SK-N-SH (cell line): ENCODE data around the gene ETHE1. TPM values are rescaled to one million over a fixed set of nuclear protein-coding genes. Genes with fewer than 3 reads are reported as not detected.
A peak's percentile ranks its signal among the peaks of the same experiment; 100 is the strongest.

Source experiments
- CTCF ChIA-PET: fragments of 300-600, 350-600 bp; formaldehyde crosslinking; extraction: SDS; loops from one replicate; lab custom pipeline; 2021; lab: Yijun Ruan, JAX
- POLR2A ChIA-PET: fragments of 350-600 bp; sonication (Branson Sonifier 250); formaldehyde crosslinking; extraction: SDS; loops from one replicate; lab custom pipeline; 2020; ENCODE audit warnings: antibody characterized with exemption, inconsistent platforms; lab: Yijun Ruan, JAX
- DNase-seq: peaks from one replicate; pipeline ENCODE4 v3.0.0; 2012
- H2AFZ ChIP-seq: fragments of 200-600 bp; sonication (generic); 2 replicates; pipeline ENCODE4 v1.8.1; 2016; ENCODE audit warnings: antibody characterized with exemption, mild to moderate bottlenecking, low read depth
- H3F3A ChIP-seq: fragments of 200-600 bp; sonication (generic); replicated peaks from 2 replicates; pipeline ENCODE3; 2016; ENCODE audit warnings: antibody characterized with exemption, mild to moderate bottlenecking; ENCODE audit not compliant: insufficient read depth
- H3K27ac ChIP-seq, 2 experiments: fragments of 200-500 bp in 1 of 2; fragments of 200-600 bp in 1 of 2; sonication (Bioruptor generic) in 1 of 2; sonication (generic), shearing (Covaris generic) in 1 of 2; 2 replicates each; pipeline versions ENCODE4 v1.5.1 to v1.6.1; 2014 to 2016; ENCODE audit warnings: low read depth in 2 of 2, inconsistent platforms in 1 of 2, low read length in 1 of 2, mild to moderate bottlenecking in 1 of 2, mixed read lengths in 1 of 2
- H3K27me3 ChIP-seq: fragments of 200-600 bp; sonication (generic), shearing (Covaris generic); 2 replicates; pipeline ENCODE4 v1.6.1; 2016; ENCODE audit warnings: mixed run types; ENCODE audit not compliant: insufficient read depth
- H3K36me3 ChIP-seq, 2 experiments: fragments of 200-500 bp in 1 of 2; fragments of 200-600 bp in 1 of 2; sonication (Bioruptor generic) in 1 of 2; sonication (generic) in 1 of 2; replicated peaks in 1 of 2; 2 replicates each; pipeline versions ENCODE3 to v1.5.1; 2014 to 2016; ENCODE audit warnings: low read length in 1 of 2, mild to moderate bottlenecking in 1 of 2; ENCODE audit not compliant: insufficient read depth in 2 of 2, control insufficient read depth in 1 of 2
- H3K4me1 ChIP-seq, 2 experiments: fragments of 200-500 bp in 1 of 2; fragments of 200-600 bp in 1 of 2; sonication (Bioruptor generic) in 1 of 2; sonication (generic), shearing (Covaris generic) in 1 of 2; 2 replicates each; pipeline versions ENCODE4 v1.5.1 to v1.6.1; 2014 to 2016; ENCODE audit warnings: low read depth in 1 of 2, low read length in 1 of 2, mixed run types in 1 of 2; ENCODE audit not compliant: insufficient read depth in 2 of 2, control insufficient read depth in 1 of 2
- H3K4me2 ChIP-seq: fragments of 200-600 bp; sonication (generic), shearing (Covaris generic); 2 replicates; pipeline ENCODE4 v1.6.1; 2017; ENCODE audit warnings: mixed run types
- H3K4me3 ChIP-seq, 2 experiments: fragments of 200-500 bp in 1 of 2; fragments of 200-600 bp in 1 of 2; sonication (Bioruptor generic) in 1 of 2; sonication (generic), shearing (Covaris generic) in 1 of 2; 2 replicates each; pipeline versions ENCODE4 v1.5.1 to v1.8.1; 2014 to 2016; ENCODE audit warnings: low read depth in 2 of 2, inconsistent platforms in 1 of 2, low read length in 1 of 2, mild to moderate bottlenecking in 1 of 2, mixed read lengths in 1 of 2, moderate library complexity in 1 of 2
- H3K79me2 ChIP-seq: fragments of 200-600 bp; sonication (generic); 2 replicates; pipeline ENCODE4 v1.8.1; 2017; ENCODE audit warnings: mild to moderate bottlenecking; ENCODE audit not compliant: insufficient read depth
- H3K9ac ChIP-seq: fragments of 200-600 bp; sonication (generic); 2 replicates; pipeline ENCODE4 v1.6.1; 2017; ENCODE audit warnings: mixed run types
- H3K9me2 ChIP-seq: fragments of 200-600 bp; sonication (generic); 2 replicates; pipeline ENCODE4 v1.6.1; 2017; ENCODE audit warnings: mixed run types
- H3K9me3 ChIP-seq: fragments of 200-600 bp; sonication (generic); 2 replicates; pipeline ENCODE4 v1.6.1; 2017; ENCODE audit warnings: mixed run types, mild to moderate bottlenecking, moderate library complexity
- H4K20me1 ChIP-seq: fragments of 200-600 bp; sonication (generic); 2 replicates; pipeline ENCODE4 v1.6.1; 2017; ENCODE audit warnings: mild to moderate bottlenecking, mixed run types; ENCODE audit not compliant: insufficient read depth
- CHD2 ChIP-seq: fragments of 150-350 bp; IDR thresholded peaks from 2 replicates; pipeline ENCODE4 v1.6.1; 2018; ENCODE audit warnings: low read length; ENCODE audit not compliant: partially characterized antibody
- ELF1 ChIP-seq: IDR thresholded peaks from 2 replicates; pipeline ENCODE4 v1.4.0; 2012
- EP300 ChIP-seq, 2 experiments: IDR thresholded peaks; 2 replicates each; pipeline versions ENCODE4 v1.4.0 to v1.6.1; 2012; ENCODE audit warnings: borderline replicate concordance in 1 of 2, low read depth in 1 of 2, low read length in 1 of 2
- EZH2phosphoT487 ChIP-seq: fragments of 200-600 bp; sonication (generic); IDR thresholded peaks from 2 replicates; pipeline ENCODE4 v1.6.1; 2017; ENCODE audit warnings: low read depth, mixed run types, mild to moderate bottlenecking, antibody characterized with exemption, moderate library complexity, borderline replicate concordance
- FOXM1 ChIP-seq: IDR thresholded peaks from 2 replicates; pipeline ENCODE4 v1.4.0; 2012; ENCODE audit warnings: low read depth, mild to moderate bottlenecking
- GABPA ChIP-seq: IDR thresholded peaks from 2 replicates; pipeline ENCODE4 v1.4.0; 2012; ENCODE audit warnings: low read depth, mild to moderate bottlenecking
- IRF3 ChIP-seq: fragments of 150-350 bp; IDR thresholded peaks from 2 replicates; pipeline ENCODE4 v1.6.1; 2016; ENCODE audit warnings: mild to moderate bottlenecking, low read depth, low read length
- MEF2A ChIP-seq: IDR thresholded peaks from 2 replicates; pipeline ENCODE4 v1.4.0; 2012; ENCODE audit warnings: low read depth, borderline replicate concordance
- MXI1 ChIP-seq: IDR thresholded peaks from 2 replicates; pipeline ENCODE4 v1.6.1; 2012; ENCODE audit warnings: mild to moderate bottlenecking, low read depth, low read length, improper control_type of control experiment
- NRF1 ChIP-seq: IDR thresholded peaks from 2 replicates; pipeline ENCODE4 v1.6.1; 2012; ENCODE audit warnings: low read depth, mild to moderate bottlenecking, low read length
- RAD21 ChIP-seq: IDR thresholded peaks from 2 replicates; pipeline ENCODE4 v1.6.1; 2012; ENCODE audit warnings: mild to moderate bottlenecking, low read length
- RCOR1 ChIP-seq: fragments of 150-350 bp; IDR thresholded peaks from 2 replicates; pipeline ENCODE4 v1.6.1; 2017; ENCODE audit warnings: antibody characterized with exemption, low read length
- RFX5 ChIP-seq: IDR thresholded peaks from 2 replicates; pipeline ENCODE4 v1.6.1; 2012; ENCODE audit warnings: mild to moderate bottlenecking, improper control_type of control experiment, low read length
- RXRA ChIP-seq: IDR thresholded peaks from 2 replicates; pipeline ENCODE4 v1.4.0; 2012; ENCODE audit warnings: low read depth, mild to moderate bottlenecking, borderline replicate concordance
- SIN3A ChIP-seq: IDR thresholded peaks from 2 replicates; pipeline ENCODE4 v1.6.1; 2012; ENCODE audit warnings: low read depth, mild to moderate bottlenecking, low read length, moderate library complexity, borderline replicate concordance
- SMC3 ChIP-seq: IDR thresholded peaks from 2 replicates; pipeline ENCODE4 v1.6.1; 2012; ENCODE audit warnings: low read depth, low read length, improper control_type of control experiment
- TAF1 ChIP-seq: IDR thresholded peaks from 2 replicates; pipeline ENCODE4 v1.6.1; 2012; ENCODE audit warnings: low read depth, mild to moderate bottlenecking, low read length, moderate library complexity, borderline replicate concordance
- USF1 ChIP-seq: IDR thresholded peaks from 2 replicates; pipeline ENCODE4 v1.4.0; 2012; ENCODE audit warnings: low read depth, borderline replicate concordance
- USF2 ChIP-seq: fragments of 150-350 bp; IDR thresholded peaks from 2 replicates; pipeline ENCODE4 v1.6.1; 2017; ENCODE audit warnings: antibody characterized with exemption, low read length, low read depth, borderline replicate concordance
- YY1 ChIP-seq: IDR thresholded peaks from 2 replicates; pipeline ENCODE4 v1.4.0; 2012; ENCODE audit warnings: low read depth, mild to moderate bottlenecking
- WGBS: methylation state at CpG from one replicate; pipeline ENCODE4 v1.1.6; 2017; ENCODE audit warnings: low lambda C conversion rate; 5-methylcytosine and 5-hydroxymethylcytosine counted together
- polyA plus RNA-seq, 3 experiments: library from polyadenylated mRNA; depleted of rRNA; stranded (reverse); fragments of >200 nt; gene quantifications; 2 replicates each; pipeline ENCODE4 v1.2.3, GENCODE V29; 2012
- TF ChIP-seq, protein P1 (sequence below): IDR thresholded peaks from 2 replicates; pipeline ENCODE4; 2012
- TF ChIP-seq, protein P2 (sequence below): IDR thresholded peaks from 2 replicates; pipeline ENCODE4 v1.4.0; 2012; ENCODE audit warnings: low read depth, borderline replicate concordance
- TF ChIP-seq, protein P3 (sequence below): IDR thresholded peaks from 2 replicates; pipeline ENCODE4 v1.4.0; 2012; ENCODE audit warnings: low read depth

Gene ETHE1
- polyA plus RNA-seq, 1 of the 3 experiments (the other 2 are of a cell fraction), result 86.2 TPM

DNA sequence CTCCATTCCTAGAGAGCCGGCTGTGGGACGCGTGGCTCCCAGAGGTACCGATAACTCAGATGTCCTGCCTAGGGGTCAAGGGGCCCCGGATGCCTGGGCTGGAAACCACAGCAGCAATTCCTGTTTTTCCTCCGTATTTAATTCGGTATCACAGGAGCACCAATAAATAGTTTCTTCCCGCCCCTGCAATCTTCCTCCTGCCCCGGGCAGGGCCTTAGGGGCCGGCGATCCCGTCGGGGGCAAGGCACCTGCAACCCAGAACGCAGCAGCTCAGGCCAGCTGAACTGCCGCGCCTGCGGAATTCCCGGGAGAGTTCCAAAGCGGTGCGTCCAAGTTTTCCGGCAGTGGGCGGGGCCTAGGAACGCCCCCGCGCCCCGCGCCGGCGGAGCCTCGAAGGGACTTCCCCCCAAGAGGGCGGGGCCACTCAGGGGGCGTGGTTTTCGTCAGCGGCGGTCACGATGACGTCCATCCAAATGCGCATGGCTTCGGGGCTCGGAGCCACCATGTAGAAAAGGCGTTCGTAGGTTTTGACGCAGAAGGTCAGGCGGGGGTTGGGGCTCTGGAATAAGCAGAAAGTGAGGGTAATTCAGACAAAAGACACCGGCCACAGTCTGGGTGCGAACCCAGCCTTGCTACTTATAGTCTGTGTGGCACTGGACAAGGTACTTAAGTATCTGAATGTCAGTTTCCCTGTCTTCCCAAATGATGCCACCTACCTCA, 51.9 kb downstream of the ETHE1 start (continued):
- TF ChIP-seq USF2 (no peak), RFX5 (no peak), GABPA (no peak), SIN3A (peak; percentile 64), SMC3 (no peak), RCOR1 (no peak), MXI1 (peak; percentile 93), TAF1 (peak; percentile 13; the same call in 1 of the 2 replicates), NRF1 (peak; percentile 54), YY1 (0 out of 2 replicates have a peak, but pooled peaks have one; percentile 28), RAD21 (no peak), EZH2phosphoT487 (no peak), USF1 (no peak)
- TF ChIP-seq, protein P1, sequence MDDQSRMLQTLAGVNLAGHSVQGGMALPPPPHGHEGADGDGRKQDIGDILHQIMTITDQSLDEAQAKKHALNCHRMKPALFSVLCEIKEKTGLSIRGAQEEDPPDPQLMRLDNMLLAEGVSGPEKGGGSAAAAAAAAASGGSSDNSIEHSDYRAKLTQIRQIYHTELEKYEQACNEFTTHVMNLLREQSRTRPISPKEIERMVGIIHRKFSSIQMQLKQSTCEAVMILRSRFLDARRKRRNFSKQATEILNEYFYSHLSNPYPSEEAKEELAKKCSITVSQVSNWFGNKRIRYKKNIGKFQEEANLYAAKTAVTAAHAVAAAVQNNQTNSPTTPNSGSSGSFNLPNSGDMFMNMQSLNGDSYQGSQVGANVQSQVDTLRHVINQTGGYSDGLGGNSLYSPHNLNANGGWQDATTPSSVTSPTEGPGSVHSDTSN, result peak; percentile 68

DNA sequence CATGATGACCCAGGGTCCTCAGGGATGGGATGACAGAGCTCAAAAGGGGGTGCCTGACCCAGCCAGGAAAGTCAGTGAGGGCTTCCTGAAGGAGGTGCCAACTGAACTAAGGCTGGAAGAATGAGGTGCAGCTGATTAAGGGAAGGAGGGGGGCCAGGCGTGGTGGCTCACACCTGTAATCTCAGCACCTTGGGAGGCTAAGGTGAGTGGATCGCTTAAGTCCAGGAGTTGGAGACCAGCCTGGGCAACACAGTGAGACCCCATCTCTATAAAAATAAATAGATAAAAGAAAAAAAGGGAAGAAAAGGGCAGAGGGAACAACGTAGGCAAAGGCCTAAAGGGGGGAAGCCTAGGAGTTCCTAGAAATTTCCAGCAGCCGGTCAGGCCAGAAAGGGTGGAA, 52.5 kb downstream of the ETHE1 start:
- no peak overlapping the region for H3K9ac ChIP-seq
- ChIA-PET CTCF (interaction anchor here (1.4 to 3.0 kb wide), 4 partner anchors 10 to 45 kb away, joined by 3 to 16 read pairs (median 12); partner anchors contain the start of gene LYPD3), POLR2A (interaction anchor here (1.2 kb wide), 1 partner anchor 11 kb away, joined by 5 read pairs; no protein-coding TSS in a partner anchor)
- no peaks in the 10 kb centered on the region for H3K9me2 ChIP-seq
- no peaks in the 10 kb centered on the region for H3K27me3 ChIP-seq
- H3K9me3 ChIP-seq, result no peaks in the 10 kb centered on the region
- no peak for DNase-seq
- peak overlapping the region in 1 of 2 experiments; percentile 35; a peak in 1 of 4 replicates for H3K4me3 ChIP-seq
- H2AFZ ChIP-seq, result peak overlapping the region; percentile 58; the same call in 1 of the 2 replicates
- H3F3A ChIP-seq, result peaks cover 7% of the 10 kb centered on the region
- H4K20me1 ChIP-seq, result no peaks in the 10 kb centered on the region
- peaks cover 3 to 5% of the 10 kb centered on the region in 2 experiments; a peak in 2 of 4 replicates for H3K4me1 ChIP-seq
- H3K79me2 ChIP-seq, result no peaks in the 10 kb centered on the region
- no peaks in the 10 kb centered on the region for H3K36me3 ChIP-seq
- H3K27ac ChIP-seq, result peak overlapping the region in 1 of 2 experiments; percentile 26; a peak in 1 of 4 replicates
- 0 out of 2 replicates have a peak overlapping the region, but pooled peaks have one; percentile 61 for H3K4me2 ChIP-seq
- WGBS, result 84% methylated on average over 4 of the region's 4 CpGs
- TF ChIP-seq FOXM1 (no peak), SMC3 (no peak), IRF3 (no peak), ELF1 (no peak), NRF1 (no peak), CHD2 (no peak), RXRA (no peak), EP300 (IDR thresholded peaks at IDR 0.05; ENCODE audit: borderline replicate concordance in 1 of 2, low read depth in 1 of 2, low read length in 1 of 2) (no peak), MEF2A (no peak)
- TF ChIP-seq, protein P2, sequence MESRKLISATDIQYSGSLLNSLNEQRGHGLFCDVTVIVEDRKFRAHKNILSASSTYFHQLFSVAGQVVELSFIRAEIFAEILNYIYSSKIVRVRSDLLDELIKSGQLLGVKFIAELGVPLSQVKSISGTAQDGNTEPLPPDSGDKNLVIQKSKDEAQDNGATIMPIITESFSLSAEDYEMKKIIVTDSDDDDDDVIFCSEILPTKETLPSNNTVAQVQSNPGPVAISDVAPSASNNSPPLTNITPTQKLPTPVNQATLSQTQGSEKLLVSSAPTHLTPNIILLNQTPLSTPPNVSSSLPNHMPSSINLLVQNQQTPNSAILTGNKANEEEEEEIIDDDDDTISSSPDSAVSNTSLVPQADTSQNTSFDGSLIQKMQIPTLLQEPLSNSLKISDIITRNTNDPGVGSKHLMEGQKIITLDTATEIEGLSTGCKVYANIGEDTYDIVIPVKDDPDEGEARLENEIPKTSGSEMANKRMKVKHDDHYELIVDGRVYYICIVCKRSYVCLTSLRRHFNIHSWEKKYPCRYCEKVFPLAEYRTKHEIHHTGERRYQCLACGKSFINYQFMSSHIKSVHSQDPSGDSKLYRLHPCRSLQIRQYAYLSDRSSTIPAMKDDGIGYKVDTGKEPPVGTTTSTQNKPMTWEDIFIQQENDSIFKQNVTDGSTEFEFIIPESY, result no peak
- TF ChIP-seq, protein P3, sequence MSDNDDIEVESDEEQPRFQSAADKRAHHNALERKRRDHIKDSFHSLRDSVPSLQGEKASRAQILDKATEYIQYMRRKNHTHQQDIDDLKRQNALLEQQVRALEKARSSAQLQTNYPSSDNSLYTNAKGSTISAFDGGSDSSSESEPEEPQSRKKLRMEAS, result no peak
